G401 (cell line): Measurements from ENCODE around the gene EML1. TPM values are rescaled to one million over a fixed set of nuclear protein-coding genes. Genes with fewer than 3 reads are reported as not detected.

ENCODE experiments used
- DNase-seq: peaks from one replicate; pipeline ENCODE4 v3.0.0-alpha.2; 2015; ENCODE audit warnings: low spot score
- in situ Hi-C: cut with HindIII; loops from 2 replicates; pipeline ENCODE4 v1.10.0; 2016; ENCODE audit warnings: low sequenced_read_pairs, mixed read lengths
- total RNA-seq: library from RNA; depleted of rRNA; stranded (reverse); fragments of >200 nt; shearing (Covaris generic); gene quantifications from 2 replicates; pipeline ENCODE4 v1.2.3, GENCODE V29; 2014

EML1 gene
- total RNA-seq, 1 experiment from 2014 or later: 19.2 TPM

DNA sequence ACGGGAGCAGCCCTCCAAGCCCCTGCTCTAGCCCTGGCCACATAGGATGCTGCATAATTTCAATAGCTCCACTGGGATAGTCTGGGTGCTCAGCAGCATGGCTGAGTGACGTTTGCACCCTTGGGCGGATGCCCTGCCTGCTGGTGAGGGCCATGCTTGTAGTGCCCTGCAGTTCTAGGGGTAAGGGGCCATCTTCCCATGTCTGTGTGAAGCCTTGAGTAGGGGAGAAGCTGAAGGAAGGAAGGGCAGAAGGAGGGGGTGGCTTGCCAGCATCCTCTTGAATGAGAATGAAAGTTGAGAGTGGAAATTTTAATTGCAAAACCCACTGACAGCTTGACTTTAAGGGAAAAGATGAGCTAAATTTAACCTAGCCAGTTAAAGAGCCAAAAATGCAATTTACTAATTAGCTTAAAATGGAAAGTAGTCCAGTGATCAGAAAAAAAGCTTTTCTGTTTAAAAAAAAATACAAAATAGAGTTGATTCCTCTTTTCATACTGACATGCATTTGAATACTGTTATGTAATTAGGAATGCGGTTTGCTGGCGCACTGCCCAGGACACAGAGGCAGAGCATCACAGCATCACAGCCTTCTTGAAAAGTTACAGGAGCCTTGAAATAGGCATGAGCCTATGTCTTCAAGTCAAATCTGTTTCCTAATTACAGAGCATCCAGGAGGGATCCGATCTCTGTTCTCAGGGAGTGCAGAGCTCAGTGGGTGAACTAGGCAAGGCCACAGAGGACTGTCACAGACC, 18.5 kb upstream of the EML1 start:
- in situ Hi-C loops: loop anchor here (10.0 kb wide), 1 partner anchor 100 kb away; no protein-coding TSS in a partner anchor
- peak; percentile 72 for DNase-seq

DNA sequence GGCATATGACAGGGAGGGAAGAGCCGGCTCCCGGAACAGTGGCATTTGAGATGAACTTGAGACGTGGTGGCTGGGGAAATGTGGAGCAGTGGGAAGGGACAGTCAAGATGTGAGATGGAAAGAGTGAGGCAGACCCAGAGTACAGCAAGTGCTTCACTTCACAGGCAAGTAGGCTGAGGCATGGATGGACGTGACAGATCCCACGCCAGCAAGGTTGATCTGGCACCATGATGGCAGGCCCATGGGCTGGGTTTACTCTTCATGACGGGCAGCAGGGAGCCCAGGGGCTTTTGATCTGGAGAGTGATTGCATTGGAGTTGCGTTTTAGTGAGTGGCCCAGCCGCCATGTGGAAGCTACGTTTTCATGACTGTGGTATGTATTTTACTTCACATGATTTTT, 17.9 kb upstream of the EML1 start:
- in situ Hi-C loops: loop anchor here (10.0 kb wide), 1 partner anchor 99 kb away; no protein-coding TSS in a partner anchor
- no peak for DNase-seq

DNA sequence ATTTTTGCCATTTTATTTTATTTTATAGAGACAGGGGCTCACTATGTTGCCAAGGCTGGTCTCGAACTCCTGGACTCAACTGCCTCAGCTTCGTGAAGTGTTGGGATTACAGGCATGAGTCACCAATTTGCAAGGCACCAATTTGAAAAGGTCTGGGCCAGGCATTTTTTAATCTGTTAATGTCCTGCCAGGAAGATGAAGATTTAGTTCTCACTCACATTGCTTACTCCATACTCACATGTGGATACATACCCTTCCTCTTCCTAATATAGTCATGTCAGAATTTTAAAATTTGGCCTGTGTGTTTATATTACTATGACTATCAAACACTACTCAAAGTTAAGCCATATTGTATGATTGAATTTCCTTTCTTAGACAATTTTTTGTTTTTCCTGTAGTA, 15.3 kb upstream of the EML1 start:
- DNase-seq: no peak
- in situ Hi-C loops: loop anchor here (10.0 kb wide), 1 partner anchor 97 kb away; no protein-coding TSS in a partner anchor

DNA sequence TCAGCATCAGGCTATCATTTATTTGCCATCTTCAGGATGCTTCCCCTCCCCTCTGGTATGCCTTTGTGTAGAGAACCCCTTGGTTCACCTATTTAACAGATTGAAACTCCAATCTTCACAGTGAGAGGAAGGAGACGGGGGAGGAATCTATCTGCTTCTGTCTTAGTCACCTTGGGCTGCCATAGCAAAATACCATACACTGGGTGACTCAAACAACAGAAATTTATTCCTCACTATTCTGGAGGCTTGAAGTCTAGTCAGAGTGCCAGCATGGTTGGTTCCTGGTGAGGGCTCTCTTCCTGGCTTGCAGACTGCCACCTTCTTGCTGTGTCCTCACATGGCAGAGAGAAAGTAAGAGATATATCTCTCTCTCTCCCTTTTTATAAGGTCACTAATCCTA, 13.5 kb upstream of the EML1 start:
- DNase-seq: no peak
- in situ Hi-C loops: loop anchor here (10.0 kb wide), 1 partner anchor 95 kb away; no protein-coding TSS in a partner anchor

DNA sequence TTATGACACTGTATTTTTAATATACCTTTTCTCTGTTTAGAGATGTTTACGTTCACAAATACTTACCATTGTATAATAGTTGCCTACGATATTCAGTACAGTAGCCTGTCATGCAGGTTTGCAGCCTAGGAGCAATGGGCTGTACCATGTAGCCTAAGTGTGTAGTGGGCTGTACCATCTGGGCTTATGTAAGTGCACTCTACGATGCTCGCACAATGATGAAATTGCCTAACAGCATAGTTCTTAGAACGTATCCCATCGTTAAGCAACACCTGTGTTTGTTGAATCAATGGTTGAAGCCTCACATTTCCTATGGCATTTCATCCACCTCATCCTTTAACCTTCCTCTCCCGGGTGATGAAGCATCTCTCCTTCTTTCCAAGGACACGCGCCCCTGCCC, 12.5 kb upstream of the EML1 start:
- DNase-seq: no peak
- in situ Hi-C loops: no loop called here

DNA sequence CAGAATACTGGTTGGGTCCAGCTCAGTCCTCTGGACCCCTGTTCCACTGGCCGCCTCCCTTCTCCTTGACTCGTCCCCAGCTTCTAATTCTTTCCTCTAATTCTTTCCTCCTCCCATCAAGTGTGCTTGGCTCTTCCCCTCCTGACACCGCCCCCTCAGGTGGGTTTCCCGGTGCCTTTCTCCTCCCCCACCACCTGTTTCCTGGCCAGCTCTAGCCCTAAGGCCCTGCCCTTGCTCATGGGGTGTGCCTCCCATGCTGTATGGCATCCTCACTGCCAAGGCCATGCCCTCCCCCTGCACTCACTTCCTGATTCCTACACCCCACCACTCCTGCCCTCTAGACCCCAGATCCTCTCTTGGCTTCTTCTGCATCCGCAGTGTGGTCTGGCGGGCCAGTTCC, 12.1 kb upstream of the EML1 start:
- DNase-seq: no peak
- in situ Hi-C loops: no loop called here

DNA sequence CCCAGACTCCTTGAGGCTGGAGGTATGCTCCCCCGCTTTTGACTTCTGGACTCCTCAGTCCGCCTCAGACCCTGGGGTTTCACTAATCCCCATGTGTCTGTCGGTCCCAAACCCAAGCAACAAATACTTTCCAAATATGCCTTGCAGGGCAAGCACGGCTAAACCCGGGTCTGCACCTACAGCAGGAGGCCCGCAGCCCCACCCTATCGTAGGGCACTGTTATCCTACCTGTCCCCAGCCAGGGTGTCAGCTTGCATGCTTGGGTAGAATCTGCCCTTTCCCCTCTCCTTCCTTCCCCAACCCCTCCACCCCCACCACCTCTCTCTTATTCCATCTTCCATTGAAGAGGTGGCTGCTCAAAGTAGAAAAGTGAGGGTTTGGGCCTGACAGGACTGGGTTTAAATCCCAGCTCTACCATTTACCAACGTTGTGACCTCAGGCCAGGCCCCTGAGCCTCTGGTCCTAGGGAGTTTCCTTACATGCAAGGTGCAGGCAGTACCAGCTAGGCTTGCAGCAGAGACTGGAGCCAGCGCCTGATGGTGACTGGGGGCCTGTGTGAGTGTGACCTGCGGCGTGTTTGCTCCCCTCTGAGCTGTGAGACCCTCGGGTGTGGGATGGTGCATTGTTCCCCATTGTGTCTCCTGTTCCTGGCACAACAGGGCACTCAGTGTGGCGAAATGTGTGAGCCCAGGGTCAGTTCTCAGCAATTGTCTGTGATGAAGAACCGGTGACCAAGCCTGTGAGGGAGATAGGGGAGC, 11.2 kb upstream of the EML1 start:
- in situ Hi-C loops: no loop called here
- no peak for DNase-seq

DNA sequence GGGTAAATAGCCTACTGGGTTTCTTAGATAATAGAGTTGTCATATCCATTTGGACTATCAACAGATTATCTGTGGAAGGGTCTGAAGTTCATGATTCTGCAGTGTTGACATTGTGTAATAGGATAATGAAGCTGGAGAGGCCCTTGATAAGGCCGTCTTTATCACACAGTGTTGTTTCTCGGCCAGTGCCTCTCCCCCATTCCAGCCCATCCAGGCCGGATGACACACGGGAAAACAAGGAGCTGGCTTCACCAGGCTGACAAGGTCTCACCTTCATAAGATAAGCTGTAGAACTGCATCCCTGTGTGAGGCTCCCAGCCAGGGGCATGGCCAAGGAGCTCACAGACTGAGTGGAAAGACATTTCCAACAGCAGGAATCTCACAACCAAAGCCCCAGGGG, 8.7 kb upstream of the EML1 start:
- DNase-seq: no peak
- in situ Hi-C loops: no loop called here

DNA sequence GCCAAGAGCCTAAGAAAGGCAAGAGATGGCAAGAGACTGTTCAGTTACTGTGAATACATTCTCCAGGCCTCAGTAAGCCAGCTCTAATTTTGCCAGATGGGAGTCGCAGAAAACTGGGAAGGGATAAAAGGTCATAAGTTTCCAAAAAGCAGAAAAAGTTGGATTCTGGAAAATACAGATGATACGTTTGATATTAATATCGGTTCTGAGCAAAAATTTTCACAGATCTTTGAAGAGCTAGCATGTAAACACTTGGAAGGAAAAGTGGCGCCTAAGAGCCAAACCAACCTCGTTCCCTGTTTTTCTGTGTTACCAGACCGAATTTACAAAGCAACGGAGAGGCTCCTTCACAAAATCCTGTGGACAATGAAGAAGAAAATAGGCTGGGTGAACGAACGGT, 7.8 kb upstream of the EML1 start:
- DNase-seq: no peak
- in situ Hi-C loops: no loop called here

DNA sequence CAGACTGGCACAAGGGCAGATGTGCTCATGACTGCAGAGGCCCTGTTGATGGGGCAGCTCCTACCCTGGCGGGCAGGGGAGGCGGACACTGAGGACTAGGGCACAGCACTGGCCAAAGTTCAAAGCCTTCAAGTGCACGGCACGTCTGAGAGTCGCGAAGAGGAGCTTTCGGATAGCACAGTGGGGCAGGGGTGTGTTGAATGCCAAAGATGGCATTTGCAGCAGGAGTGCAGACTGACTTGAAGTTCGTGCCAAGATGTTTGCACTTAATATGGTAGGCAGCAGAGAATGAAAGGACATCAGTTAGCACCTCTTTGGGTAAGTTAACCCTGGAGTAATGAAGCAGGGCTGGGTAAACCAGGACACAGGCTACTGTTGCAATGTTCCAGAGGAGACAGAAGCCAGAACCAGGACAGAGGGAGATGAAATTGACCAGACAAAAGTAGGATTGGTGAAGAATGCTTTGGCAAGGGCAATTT, 6.7 kb upstream of the EML1 start:
- DNase-seq: no peak
- in situ Hi-C loops: no loop called here

DNA sequence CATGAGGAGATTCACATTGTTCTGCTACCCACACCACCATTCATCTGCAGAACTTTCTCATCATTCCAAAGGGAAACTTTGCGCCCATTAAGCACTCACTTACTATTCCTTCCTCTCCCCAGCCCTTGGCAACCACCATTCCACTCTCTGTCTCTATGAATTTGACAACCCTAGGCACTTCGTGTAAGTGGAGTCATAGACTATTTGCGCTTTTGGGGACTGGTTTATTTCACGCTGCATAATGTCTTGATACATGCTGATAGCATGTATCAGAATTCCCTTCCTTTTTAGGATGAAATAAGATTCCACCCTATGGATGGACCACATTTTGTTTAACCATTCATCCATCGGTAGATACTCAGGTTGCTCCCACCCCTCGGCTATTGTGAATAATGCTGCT, 4.5 kb upstream of the EML1 start:
- no peak for DNase-seq

DNA sequence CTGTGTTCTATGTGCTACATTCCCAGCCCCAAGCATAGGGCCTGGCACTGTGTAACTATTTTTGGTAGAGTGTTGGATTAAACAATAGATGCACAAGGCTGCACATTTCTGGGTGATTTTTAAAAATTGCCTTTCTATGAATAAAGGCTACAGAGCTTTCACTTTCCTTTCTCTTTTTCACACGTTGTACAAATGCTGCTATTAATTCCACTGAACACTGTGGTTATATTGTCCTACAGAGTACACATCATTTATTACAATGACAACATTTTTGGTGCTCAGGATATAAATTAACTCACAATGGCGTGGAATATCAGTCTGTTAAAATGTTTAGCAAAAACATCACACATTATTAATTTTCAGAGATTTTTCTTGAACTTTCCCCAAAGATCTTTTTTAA, 3.6 kb upstream of the EML1 start:
- no peak for DNase-seq
- in situ Hi-C loops: no loop called here

More for the DNA sequence above, 4.5 kb upstream of the EML1 start:
- in situ Hi-C loops: no loop called here

DNA sequence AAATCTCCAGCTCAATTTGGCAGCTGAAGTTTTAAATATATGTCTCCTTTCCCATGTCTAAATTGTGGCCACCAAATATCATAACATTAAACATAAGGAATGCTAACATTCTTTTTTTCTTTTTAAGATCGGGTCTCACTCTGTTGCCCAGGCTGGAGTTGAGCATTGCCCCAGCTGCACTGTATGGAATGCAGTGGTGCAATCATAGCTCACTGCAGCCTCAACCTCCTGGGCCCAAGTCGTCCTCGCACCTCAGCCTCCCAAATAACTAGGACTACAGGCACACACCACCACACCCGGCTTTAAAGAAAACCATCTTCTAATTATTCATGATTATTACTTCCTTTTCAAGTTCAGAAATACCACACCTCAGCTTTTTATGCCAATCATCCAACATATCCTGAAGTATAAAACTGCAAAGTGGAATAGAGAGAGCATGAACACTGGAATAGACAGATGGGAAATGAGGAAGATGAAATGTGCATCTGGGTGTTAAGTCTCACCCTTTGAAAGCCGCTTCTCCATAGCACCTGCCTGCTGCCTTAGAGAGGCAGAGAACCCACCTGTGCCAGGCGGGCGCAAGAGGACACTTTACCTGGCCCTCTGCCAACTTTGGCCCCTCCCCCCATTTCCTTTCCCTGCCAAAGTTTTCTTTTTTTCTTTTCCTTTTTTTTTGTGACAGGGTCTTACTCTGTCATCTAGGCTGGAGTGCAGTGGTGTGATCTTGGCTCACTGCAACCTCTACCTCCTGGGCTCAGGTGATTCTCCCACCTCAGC, 2.8 kb upstream of the EML1 start:
- in situ Hi-C loops: no loop called here

DNA sequence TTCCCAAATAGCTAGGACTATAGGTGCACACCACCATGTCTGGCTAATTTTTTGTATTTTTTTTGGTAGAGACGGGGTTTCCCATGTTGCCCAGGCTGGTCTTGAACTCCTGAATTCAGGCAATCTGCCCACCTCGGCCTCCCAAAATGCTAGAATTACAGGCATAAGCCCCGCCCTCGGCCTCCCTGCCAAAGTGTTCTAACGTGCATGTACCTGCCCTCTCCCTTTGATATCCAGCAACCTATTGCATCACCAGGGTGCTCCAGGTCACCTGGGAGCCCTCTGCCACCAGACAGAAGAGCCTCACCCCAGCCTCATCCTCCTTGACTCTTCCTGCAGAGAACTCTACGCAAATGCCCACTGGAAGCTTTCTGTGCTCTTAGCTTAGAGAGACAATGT, 2.2 kb upstream of the EML1 start:
- no peak for DNase-seq
- in situ Hi-C loops: no loop called here

More for the DNA sequence above, 2.8 kb upstream of the EML1 start:
- DNase-seq: no peak

DNA sequence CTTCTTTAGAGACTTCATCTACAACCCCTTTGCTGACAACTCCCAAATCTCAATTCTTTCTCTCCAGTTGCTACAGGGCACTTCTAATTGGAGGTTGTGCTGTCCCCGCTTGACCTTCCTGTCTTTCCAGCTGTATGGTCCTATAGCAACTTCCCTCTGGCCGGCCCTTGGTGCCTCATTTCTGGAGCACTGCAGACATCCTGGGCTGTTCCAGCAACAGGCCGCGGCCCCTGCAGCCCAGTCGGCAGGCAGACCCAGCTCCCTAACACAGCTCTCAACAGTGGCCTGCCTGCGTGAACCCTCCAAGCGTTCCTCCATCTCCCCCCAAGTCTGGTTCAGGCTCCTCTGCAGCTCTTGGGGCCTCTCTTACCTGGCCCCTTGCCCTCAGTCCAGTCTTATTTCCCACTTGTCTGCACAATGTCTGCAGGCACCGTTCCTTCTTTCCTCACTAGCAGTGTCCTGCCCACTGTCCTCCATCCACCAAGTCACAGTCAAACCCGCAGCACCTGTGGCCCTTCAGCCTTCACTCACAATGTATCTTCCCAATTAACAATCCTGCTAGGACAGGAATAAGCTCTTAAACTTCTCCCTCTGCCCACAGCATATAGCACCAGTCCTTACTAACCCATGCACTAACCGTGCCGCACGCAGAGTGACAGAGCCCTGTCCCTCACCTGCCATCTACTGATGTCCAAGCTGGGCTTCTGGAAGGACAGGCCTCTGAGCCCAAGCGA, 1.6 kb upstream of the EML1 start:
- DNase-seq: no peak
- in situ Hi-C loops: no loop called here

DNA sequence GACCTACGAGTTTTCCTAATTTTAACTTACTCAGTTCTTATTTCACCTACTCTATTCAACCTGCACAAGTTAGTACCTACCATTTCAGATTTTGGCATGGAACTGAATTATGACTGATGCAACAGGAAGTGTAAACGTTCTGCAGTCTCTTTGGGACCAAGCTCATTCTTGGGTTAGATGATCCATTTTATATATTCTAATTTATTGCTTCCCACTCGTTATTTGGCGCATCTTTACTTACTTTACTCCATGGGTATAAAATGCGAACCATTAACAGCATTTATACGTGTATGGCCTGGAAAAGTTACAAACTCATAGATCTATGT, 1.0 kb upstream of the EML1 start:
- DNase-seq: no peak
- in situ Hi-C loops: no loop called here

DNA sequence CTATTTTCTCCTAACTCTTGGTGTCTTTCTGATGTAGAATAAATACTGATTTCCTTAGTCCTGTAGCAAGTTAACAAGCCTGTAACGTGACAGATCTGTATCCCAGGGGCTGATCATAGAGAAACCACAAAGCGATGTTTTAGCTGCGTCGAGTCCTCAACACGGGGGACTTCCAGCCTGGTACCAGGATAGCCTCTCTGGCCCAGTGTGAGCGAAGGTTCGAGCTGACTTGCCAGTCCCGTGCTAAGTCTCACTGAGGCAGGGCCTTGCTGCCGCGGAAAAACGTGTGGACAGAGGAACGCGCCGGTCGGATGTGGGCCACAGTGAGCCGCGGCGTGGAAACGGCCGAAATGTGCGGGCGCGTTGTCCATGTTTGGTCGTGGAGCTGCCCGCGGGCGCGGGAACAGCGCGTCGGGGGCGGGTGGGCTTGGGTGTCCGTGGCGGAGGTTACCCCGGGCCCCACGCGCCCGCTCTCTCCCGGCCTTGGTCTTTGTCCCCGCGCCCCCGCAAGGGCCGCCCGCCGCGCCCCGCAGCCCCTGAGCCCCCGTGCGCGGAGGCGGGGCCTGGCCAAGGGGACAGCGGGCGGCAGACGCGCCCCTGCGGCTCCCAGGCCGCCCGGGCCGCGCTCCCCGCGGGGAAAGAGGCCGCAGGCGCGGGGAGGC, 531 bp upstream of the EML1 start:
- DNase-seq: peak; percentile 44
- in situ Hi-C loops: no loop called here

DNA sequence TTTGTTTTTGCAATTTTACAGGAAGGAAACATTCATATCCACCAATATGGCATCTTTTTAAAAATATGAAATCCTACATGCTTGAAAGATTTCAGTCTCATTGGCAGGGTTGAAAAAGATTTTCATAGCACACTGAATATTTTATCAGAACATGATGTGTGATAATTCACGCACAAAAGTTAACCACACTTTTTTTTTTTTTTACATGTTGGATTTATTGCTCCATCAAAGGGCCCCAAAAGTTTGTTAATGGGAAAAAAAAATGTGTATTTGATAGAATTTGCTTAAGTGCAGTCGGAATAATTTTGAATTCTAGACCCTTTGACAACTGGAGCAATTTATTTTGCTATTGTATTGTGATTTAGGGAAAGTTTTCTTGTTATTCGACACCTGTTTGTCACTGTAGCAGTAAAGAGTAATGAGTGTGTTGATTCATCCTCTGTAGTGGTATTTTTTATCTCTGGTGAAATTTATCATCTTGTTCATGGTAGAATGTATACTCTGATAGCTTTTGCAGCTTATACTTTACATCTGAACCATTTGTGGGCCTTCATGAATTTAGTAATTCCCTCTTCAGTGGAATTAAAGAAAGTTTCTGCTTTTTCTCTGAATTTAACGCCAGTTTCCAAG, 1.1 kb downstream of the EML1 start:
- DNase-seq: no peak
- in situ Hi-C loops: no loop called here
